GM12801 (cell line): Measurements from ENCODE around the gene ACTL10.

Experiments used
- TF ChIP-seq, protein P1 (sequence below): IDR thresholded peaks from one replicate; pipeline ENCODE4 v1.5.1; 2011; ENCODE audit warnings: control low read depth; ENCODE audit not compliant: insufficient read length; ENCODE audit errors: extremely low read depth

The ACTL10 gene

DNA sequence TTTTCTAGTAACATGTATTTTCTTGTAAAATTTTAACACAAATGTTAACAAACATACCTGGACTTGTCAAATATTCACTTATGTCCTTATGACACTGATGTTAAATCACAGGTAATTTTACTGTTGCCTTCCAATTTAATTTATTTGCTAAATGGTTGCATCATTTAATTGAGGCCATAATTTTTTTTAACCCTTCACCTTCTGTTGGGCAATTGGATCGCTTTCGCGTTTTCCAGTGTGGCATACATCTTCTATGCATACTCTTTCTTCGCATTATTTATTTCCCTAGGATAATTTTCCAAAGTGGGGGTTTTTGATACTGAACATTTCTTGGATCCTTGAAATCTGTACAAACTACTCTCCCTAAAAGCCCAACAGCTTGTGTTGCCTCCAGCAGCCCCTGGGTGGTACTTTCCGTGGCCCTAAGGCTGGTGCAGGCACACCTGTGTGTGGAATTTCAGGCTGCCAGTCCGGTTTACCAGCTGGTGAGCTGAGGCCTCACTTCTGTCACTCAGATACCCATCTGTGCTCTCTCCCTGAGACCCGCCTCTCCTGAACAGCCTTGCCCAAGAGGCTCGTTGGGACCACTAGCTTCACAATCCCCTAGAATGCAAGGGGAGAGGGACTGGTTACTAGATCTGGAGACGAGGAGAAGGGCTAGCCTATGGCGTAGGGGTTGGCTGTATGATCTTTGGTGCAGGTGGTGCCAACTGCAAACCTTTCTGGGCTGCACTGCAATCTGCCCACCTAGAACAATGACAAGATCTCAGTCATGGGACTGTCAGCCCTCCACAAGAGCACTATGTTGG lies 15.8 kb upstream of the ACTL10 start:
- TF ChIP-seq, protein P1, sequence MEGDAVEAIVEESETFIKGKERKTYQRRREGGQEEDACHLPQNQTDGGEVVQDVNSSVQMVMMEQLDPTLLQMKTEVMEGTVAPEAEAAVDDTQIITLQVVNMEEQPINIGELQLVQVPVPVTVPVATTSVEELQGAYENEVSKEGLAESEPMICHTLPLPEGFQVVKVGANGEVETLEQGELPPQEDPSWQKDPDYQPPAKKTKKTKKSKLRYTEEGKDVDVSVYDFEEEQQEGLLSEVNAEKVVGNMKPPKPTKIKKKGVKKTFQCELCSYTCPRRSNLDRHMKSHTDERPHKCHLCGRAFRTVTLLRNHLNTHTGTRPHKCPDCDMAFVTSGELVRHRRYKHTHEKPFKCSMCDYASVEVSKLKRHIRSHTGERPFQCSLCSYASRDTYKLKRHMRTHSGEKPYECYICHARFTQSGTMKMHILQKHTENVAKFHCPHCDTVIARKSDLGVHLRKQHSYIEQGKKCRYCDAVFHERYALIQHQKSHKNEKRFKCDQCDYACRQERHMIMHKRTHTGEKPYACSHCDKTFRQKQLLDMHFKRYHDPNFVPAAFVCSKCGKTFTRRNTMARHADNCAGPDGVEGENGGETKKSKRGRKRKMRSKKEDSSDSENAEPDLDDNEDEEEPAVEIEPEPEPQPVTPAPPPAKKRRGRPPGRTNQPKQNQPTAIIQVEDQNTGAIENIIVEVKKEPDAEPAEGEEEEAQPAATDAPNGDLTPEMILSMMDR, result no peak

DNA sequence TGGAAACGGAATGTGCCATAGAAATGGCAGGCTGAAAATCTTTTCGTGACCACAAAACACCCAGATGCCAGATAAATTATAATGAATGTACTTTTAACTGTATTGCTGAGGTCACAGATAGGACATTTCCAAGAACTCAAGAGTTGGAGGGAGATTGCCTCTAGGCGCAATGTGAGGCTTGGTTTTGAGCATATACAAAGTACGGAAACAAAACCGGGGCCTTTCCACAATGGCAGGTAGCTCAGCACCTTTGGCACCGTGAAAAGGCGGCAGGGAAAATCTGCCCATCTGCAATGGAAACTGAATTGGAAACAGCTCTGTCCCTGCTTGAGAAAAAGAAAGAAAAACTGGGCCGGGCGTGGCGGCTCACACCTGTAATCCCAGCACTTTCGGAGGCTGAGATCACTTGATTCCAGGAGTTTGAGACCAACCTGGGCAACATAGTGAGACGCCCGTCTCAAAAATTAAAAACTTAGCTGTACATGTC lies 15.1 kb upstream of the ACTL10 start:
- TF ChIP-seq, protein P1, result no peak

DNA sequence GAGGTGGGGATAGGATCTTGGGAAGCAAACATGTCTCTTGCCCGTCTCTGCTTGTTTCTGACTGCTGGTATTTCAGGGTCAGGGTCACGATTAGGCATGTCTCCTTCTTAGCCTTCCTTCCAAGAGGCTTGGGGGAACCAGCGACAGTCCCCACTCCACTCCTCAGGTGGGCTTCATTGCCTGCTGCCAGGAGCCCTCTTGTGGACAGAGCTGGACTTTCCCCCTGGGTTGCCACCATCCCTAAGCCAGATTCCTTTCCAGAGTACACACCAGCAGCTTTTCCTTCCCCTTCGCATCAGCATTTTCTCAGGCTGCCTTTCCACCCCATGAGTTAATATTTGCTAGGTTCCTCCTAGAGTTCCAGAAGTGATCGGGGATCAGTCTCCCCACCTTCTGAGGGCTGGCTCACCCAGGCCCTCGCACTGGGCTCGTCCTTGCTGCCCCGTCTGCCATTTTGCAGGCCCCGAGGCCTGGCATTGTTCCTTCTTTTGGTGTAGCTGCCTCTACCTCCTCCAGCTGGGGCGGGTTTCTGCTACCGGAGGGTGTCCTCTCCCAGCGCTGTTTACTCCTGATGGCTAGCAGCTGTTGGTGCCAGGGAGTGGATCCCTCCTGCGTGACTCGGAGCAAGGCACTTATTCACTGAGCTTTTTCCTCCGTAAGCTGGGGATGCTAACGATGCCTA lies 13.4 kb upstream of the ACTL10 start:
- TF ChIP-seq, protein P1, result no peak

DNA sequence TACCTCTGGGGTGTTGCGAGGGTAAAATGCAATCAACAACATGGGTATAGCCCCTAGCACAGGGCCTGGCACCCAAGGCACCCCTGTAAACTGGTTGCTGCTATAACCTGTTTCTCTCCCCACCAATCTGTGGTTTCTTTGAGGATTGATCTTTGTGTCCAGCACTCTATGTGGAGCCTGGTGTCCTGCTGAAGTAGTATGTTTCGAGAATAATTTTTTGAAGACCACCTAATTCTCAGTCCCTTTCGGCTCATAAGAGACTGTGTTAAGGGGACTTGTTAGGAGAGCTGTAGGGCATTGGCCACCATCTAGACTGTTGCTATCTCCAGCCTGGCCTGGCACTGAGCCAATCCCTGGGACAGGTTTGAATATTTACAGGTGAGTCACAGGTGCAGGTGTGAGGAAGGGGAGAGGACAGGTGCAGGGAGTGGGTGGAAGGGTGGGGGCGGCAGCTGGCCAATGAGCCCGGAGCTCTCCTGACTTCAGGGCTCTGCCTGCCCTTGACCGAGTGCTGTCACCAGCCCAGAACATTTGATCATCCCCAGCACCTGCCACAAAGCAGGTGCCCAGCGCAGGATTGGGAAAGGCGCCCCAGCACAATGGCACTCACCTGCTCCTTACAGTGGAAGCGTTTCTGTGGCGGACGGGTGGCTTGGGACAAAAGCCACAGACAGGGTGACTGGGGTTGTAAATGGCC lies 12.7 kb upstream of the ACTL10 start:
- TF ChIP-seq, protein P1, result no peak

DNA sequence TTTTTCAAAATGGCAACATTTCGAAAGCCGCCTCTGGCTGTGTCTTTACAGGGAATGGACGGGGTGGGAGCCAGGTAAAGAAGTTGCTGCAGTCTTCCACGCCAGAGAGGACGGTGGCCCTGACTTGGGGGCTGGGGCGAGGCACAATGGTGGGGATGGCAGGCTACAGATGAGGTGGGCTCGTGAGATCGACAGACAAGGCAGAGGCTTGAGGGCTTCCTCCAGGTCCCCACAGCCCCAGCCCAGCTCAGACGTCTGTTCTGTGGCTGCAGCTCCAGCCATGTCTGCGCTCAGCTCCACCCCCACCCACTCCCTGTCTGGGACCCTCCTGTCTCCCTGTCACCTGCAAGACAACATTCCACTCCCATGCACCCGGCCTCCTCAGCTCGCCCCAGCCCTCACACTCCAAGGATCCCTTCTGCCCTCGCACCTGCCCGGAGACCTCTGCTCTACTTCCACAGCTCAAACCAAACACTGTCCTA lies 12.0 kb upstream of the ACTL10 start:
- TF ChIP-seq, protein P1, result no peak

DNA sequence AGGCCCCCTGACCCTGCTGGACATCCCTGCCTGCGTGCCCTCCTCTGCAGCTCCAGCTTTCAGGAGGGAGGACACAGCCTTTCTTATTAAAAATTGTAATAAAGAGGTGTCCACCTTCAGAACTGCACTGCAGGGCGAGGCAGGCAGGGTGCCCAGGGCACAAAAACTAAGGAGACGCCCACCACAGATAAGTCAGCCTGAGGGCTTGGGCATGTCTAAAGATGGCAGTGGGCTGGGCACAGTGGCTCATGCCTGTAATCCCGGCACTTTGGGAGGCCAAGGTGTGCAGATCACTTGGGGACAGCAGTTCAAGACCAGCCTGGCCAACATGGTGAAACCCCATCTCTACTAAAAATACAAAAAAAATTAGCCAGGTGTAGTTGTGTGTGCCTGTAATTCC lies 11.6 kb upstream of the ACTL10 start:
- TF ChIP-seq, protein P1, result no peak

DNA sequence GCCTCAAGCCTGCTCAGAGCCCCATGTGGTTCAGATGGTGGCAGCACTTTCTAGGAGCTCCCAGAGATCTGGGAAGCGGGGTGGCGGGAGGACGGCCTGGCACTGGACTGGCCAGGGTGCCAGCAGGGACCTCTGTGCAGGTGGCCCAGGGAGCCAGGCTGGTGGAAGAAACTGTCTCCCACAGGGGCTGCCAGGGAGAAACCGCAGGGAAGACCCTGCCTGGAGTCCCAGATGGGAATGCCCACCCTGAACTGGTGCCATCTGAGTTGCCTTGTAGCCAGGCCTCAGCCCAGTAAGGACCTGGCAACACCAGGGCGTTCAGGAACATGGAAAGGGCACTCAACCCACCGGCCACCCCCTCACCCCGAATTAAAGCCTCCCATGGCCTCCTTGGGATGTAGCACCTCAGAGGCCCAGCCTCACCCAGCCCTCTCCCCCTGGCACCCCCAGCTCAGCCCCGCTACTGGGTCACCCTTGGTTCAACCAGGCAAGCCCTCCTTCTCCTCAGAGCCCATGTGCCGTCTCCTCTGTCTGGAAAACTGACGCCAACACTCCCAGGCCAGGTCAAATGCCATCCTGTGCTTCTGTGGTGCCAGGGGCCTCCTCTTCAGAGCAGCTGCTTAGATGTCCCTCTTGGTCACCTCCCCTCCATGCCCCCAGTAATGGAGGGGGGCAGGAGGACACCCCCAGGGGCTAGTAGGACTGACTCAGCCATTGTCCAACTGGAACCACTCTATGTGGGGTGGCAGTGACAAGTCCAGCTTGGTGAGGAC lies 10.5 kb upstream of the ACTL10 start:
- TF ChIP-seq, protein P1, result no peak
